ENCODE data around the gene CRACR2A.

The CRACR2A gene

DNA sequence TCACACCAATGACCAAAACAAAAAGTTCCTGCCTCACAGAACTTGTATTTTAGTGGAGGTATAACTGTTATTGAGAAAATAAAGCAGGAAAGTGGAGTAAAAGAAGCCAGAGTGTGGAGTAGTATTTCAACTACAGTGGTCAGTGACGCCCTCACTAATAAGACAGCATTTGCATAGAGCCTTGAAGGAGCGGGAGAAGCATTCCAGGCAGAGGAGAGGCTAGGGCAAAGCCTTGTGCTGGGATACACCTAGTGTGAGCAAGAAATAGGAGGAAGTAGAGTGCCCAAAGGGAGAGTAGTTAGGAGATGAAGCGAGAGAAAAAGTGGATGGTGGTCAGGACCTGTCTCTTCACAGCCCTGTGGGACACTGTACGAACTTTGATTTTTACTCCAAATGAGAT, 107.8 kb downstream of the CRACR2A start:
- DNase-seq, result no peak

DNA sequence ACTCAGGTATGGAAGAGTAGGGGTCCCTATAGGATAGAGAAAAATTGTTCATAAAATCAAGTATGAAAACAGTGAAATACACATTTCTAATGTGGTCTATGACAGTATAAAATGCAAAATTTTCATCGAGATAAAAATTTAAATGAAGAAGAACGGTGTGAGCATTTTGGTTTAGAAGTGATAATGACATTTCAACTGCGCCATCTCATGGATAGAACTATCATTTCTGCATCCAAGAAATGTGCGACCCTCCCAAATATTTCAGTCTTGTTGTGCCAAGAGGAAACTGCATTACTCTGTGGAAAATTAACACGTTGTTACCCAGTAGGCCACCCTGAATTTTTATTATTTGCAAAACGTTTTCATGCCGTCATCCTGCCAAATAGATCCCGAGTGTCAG, 108.8 kb downstream of the CRACR2A start:
- DNase-seq, result no peak

DNA sequence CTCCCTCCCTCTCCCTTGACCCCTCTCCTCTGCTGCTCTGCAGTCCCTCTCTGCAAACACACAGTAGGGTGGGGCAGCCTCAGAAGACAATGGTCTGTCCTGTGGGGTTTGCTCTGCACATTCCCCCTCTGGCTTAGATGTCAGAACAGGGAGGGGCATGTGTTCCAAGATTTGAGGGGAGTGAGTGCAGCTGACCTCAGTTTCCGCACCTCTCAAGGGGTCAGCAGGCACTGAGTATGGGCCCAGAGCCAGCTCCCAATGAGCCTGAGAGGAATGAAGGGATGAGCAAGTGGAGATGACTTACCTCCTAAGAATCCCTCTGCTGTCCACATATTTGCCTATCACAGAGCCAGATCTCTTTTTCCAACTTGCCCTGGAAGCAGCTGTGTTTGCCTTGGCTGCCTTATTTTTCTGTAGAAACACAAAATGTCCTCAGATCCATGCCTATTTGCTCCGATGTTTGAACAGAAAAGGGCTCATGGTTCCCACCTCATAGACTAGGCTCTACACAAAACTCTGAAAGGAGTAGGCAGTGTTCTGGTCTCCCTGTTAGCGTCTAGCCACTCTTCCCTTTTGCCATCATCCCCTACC, 111.4 kb downstream of the CRACR2A start:
- DNase-seq, result no peak

DNA sequence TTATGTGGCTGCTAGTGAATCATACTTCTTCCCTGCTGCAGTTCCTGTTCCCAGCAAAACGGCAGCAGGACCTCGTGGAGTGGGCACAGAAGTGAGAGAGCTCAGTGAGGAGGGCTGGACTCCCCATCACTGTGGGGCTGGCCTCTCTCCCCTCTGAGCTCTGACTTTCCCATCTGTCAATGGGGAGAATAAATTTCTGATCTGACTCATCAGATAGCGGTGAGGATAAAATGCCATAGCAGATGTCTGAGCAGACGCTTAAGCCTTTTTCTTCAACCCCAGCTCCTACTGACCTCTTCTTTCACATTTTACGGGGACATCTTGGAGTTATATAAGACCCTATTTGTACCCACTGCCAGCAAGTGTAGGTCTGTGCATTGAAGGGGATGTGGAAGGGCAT, 116.6 kb downstream of the CRACR2A start:
- DNase-seq, result no peak

DNA sequence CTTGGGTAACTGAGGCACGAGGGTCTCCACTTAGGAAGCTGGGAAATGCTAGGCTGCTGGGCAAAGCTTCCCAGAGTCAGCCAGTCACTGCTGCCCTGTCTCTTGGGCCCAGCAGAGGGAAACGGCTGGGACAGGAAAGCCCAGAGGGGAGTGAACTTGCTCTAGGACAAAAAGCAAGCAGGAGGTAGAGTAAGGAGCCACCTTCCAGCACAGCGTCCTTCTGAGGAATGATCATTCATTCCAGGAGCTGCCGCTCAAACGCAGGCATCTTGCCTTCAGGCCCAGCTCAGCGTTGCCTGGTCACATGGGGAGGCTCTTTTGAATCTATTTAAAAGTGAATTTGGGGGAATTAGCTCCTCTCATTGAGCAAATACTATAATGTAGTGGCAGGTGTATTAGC, 118.6 kb downstream of the CRACR2A start:
- DNase-seq, result no peak

DNA sequence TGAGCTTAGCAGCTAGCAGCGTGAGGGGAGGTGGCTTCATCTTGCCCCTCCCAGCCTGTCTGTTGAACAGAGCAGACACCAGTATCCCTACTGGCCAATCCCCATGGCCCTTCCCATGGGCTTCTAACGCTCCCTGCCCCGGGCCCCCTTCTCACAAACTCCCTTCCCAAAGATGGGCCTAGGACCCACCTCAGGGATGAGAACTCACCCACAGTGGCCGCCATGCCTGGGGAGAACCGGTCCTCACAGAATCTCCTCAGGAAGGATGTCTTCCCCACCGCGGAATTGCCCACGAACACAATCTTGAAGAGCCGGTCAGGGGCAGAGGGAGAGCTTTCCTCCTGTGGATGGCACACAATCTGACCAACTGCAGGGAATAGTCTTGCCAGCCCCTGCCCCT, 119.5 kb downstream of the CRACR2A start:
- no peak for DNase-seq

DNA sequence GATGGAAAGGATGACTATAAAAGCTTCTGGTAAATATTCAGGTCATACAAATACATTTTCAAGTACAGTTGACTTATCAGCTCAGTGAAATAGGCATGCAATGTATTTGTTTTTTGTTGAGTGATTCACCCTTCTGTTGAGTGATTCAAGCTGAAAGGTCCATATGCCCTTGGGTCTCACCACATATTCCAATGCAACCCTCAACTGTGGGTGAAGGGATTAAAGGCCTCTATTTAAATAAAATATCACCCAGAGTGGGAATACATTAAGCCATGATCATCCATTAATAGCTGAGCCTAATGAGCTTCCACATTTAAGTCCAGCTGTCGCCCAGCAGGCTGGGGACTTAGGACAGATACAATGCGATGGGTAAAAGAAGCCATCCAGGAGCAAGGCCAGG, 120.2 kb downstream of the CRACR2A start:
- DNase-seq, result no peak

DNA sequence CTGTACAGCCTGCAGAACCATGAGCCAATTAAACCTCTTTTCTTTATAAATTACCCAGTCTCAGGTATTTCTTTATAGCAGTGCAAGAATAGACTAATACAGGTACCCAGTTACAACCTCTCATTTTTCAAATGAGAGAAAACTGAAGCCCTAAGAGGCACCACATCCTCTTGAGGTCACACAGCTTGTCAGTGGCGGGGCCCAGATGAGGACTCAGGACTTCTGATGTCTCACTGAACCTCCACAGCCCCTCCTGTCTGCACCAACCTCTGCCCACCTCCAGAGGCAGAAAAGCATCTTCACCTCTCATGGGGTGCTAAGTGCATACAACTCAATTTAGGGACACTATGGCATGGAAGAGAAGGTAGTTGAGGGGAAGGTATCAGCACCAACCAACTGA, 120.7 kb downstream of the CRACR2A start:
- DNase-seq, result no peak

DNA sequence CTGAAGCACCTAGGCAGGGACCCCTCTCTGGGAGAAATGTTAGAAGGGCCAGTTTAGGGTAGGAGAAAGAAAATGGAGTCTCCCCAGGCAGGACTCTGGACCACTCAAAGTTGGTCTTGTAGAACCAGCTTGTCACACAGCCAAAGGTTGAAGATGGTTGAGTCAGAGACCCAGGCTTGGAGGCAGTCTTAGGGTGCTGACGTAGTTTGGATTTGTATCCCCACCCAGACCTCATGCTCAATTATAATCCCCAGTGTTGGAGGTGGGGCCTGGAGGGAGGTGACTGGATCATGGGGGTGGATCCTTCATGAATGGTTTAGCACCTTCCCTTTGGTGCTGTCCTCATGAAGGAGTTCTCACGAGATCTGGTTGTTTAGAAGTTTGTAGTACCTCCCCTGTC, 121.2 kb downstream of the CRACR2A start:
- no peak for DNase-seq

DNA sequence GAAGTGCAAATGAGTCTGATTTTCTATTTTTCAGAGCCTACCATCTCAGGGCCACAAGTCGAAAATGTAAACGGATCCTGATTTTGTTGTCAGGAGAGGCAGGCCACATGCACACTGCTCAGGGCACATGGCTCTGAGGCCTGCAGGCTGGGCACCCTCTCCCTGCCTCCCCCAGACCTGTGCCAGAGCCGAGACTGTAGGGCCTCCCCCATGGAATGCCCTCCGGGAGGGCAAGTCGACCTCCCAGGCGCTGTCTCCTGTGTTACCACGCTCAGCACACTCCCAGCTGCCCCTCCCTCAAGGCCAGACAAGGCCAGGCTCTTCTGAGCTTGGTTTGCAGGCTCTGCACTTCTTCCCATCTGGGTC, 121.7 kb downstream of the CRACR2A start:
- no peak for DNase-seq

DNA sequence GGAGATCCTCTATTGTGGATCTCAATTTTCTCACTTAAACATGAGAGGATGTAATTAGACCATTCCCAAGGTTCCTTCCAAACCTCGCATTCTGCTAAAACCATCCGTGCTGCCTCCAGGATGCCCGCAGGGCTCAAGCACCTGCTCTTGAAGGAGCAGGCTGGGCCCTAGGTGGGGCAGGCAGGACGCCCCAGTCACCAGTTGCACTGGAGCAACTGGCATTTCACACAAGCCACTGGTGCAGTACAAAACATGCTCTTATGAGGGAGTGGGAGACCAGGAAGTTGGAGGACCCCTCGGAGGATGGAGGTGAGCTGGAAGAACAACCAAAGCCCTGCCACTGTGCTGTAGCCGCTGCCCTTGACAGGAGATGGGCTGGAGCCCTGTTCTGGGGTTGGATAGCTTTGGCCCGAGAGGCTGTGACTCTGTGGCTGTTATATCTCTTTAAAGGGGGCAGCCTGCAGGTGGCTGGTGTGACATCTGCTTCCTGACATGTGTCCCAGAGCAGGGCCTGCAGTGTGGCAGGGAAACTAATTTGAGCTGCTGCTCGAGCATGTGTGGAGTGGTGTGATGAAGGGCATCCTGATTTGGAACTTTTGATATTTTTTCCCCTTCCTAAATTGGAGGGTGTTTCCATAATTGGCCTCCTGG, 122.2 kb downstream of the CRACR2A start:
- DNase-seq, result no peak

DNA sequence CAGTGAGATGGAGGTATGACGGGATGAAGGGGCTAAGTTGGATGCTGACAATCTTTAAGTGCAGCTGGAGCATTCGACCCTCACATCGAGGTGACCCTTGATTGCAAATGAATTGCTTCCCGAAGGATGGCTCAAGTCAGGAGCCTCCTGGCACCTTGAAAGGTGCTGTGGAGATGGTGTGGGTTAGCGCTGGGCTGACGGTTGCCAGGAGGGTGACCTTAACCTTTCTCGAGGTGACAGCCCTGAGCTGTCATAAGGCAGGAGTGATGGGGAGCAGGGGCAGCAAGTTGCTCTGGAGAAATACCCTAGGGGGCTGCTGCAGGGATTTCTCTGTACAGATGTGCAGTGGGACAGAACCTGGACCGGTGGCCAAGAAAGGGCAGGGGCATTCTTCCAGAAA, 122.8 kb downstream of the CRACR2A start:
- DNase-seq, result no peak

DNA sequence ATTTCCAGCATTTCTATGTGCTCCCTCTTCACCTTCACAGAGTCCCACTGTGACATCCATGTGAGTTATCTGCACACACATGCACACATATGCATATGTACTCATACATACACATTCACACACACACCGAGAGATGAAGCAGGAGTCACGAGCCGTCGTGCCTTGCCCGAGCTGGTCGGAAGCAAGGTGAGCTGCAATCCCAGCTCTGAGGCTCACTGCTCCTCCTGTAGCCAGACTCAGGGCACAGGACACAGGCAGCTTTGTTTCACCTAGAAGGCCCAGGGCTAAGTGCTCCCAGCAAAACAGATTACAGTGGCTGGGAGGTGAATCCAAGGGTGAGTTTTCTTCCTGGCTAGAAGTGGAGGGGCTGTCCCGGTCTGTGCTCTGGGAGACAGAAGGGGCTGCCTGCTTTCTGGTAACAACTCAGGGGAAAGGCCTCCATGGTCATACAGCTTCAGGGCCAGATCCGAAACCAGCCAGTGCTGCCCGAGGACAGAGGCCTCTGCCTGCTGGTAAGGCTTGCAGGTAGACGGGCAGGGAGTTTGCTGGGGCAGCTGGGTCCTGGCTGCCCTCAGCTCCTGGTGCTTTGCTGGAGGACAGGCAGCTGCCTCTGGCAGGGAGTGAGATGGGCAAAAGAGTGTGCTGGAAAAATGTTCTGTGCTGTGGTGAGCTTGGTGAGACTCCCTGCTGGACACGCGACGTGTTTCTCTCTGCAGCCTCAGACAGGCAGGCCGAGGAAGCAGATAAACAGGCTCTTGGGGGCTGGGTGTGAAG, 123.7 kb downstream of the CRACR2A start:
- no peak for DNase-seq

DNA sequence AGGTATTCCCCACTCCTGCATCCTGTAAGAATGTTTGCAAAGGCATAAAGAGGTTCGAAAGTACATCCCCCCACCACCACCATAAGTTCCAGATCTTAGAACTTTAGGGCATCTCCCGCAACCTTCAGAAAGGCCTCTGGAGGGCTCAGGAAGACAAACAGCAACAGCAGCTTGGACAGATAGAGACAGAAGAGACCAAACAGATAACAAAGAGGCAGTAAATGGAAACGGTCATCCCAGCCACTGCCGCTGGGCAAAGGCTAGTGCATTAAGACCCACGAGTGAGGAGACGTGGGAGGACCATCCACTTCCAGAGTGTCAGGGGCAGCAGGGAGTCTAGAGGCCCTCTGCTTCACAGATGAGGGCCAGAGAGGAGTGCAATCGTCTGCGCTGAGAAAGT, 124.3 kb downstream of the CRACR2A start:
- no peak for DNase-seq

DNA sequence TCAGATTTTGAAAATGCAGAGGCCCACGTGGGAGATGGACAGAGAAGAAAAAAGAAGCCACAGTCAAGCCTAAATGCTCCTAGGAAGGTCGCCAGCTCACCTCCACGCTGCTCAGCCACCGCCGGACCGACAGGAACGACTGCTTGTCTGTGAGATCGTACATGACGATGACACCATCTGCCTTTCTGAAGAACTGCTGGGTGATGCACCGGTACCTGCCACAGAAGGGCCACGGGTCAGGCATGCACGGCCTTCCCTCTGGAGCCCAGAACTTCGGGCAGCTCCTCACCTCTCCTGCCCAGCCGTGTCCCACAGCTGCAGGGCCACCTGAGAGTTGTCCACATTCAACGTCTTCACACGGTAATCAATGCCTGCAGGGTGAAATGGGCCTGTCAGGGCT, 125.6 kb downstream of the CRACR2A start:
- no peak for DNase-seq

DNA sequence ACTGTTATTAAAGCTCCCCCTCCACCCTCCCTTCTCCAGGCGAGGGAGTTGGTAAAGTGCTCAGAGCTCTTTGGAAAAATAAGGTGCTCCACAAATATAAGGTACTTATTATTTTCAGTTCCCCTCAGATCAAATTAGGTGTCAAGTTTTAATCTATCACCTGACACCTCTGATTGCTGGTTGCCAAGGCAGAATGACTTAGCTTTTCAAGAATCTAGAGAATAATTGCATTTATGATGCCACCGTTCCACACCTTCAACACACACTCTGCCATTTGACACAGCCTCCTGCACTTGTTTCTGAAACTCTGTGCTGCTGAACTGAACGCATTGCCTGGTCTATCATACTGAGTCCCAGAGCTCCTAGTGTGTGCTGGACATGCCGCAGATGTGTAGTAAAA, 128.6 kb downstream of the CRACR2A start:
- DNase-seq, result no peak

DNA sequence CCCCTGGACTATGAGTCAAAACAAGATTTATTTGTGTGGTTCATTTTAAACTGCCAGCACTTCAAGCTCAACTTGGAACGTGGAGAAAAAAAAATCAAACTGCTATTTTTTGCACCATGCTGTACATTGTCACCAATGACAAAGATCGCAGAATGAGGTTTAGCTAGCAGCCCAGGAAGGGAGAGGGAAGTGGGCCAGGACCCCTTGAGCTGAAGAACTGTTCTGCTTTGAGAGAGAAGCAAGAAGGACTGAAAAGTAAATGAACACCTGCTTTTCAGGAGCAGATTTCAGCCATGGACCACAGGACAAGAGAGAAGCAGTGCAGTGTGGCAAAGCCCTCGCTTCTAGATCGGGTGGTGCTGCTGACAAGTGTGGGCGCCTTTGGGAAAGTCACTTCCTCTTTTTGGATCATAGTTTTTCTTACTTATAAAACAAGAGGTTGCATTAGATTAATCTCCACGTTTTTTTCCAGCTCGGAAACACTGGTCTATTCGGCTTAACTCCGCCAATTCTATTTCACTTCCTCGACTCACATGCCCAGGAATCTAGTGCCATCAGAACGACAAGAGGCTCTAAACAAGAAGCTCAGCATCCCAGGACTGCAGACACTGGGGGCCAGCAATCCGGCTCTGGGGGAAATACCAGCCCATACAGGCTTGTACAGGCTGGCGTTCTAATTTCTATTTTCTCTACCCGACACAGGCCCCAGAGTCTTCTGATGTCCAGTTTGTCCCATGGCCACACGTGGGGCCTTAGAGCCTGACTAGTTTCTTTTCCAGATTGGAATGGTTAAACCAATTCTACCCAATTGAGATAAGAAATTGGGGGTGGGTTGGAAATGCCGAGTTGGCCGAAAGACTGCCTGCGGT, 129.9 kb downstream of the CRACR2A start:
- DNase-seq, result no peak

DNA sequence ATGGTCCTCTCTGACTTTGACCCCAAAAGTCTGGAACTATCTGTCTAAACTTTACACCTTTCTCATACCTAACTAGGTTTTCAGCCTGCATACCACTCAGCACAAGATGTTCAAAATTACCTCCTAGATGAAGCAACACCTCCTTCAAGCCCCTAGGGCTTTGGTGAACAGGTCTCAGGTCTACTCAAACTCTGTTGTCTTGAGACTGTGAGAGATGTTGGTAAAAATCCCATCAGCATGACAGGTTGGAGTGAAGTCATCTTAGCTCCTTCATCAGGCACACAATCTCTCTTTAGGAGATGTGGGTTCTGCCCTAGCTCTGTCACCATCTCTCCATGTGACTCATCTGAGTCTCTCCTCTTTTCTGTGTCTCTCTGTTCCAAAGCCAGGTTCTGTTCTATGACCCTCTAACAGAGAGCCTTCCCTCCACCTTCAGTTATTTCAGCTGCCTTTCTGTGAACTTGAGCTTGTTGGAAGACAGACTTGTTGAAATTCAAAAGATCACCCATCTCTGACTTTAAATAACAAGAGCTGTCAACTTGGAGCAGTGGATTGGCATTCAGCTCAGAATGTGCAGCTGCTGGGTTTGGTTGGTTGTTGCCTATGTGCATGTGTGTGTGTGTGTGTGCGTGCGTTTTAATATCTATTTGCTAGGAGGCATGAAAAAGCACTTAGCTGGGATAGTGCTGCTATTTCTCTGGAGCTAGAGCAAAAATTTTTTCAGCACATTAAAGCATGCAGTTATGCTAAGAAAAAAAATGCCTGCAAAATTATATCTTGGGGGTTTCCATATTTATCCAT, 130.7 kb downstream of the CRACR2A start:
- no peak for DNase-seq

DNA sequence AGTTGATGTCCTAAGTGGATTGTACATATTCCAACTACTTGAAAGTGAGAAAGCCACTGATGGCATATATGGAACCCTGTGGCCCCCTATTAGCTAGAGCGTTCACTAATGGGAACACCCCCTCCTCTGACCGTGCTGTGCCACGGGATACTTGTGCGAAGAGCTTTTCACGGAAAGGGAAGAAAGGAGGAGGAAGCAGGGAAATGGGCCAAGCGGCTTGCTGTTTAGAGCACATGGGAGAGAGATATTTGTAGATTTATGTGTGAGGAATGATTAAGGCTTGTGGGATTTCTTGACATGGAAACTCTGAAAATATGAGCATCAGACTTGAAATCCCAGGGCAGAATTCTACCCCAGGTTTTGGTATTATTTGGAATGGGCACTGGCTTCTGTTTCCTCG, 132.1 kb downstream of the CRACR2A start:
- no peak for DNase-seq

DNA sequence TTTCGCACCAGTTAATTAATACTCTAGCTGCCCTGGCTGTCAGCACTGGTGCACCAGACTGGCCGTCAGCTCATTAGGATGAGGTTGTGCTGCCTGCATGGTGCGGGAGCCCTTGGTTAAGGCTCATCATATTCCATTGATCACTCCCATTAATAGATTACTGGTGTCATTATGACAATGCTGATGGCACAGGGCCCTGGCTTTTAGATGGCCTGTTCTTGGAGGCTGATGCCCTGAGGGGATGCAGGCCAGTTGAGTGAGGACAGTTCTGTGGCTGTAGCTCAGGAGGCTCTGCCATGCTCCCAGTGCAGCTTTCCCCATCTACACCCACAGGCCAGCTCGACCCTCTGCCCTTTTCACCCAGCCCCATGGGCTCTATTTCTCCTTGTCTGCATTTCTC, 135.3 kb downstream of the CRACR2A start:
- no peak for DNase-seq

DNA sequence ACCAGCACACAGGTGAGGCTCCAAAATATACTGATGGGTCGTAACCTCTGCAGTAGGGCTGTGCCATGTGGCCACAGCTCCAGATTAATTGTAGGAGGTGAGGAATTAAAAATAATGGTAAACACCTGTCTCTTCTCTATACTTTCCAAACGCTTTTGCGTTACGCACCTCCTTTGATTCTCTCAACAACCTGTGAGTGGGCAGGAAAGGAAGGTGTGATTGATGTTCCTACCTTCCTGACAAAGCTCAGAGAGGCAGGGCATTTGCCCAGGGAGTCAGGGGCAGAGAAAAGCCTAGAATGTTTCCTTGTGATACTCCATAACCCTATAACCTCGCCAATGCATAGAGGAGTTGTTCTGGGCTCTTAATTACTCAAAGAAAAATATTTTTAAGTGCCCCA, 137.0 kb downstream of the CRACR2A start:
- DNase-seq, result no peak

DNA sequence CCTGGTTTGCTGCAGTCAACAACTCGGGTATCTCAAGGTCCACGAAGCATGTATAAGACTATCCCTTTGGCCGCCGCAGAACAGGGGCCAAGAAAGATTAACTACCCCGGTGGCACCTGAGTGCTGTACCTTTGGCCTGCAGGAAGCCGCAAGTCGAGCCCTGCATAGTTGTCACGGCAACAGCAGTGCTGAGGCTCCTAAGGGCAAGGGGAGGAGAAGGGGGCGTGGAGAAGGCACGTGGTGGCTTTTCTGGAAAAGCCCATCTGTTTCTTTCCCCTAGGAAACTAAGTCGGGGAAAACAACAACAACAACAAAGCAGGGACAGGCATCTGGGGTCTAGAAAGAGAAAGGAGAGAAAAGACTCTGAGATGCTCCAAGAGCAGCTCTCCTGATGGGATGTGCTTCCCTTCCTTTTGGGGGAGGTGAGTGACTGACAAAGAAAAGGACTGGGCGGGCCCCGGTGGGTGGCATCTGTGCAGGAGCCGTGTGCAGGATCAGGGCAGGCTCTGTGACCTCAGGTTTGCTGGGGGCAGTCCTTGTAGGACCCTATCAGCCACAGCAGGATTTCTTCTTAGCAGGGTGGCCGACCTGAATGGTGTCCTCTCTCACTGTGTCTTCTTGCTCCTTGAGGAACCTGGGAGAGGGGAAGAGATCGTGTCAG, 138.0 kb downstream of the CRACR2A start:
- no peak for DNase-seq

All from SW 1271 (cell line).